ENCODE results near the gene IL17RC.
"Not testable (repeated sequence)": the region's sequence is repeated elsewhere in the genome, so short reads cannot be mapped to it uniquely, and the experiment has no call there.

Gene IL17RC

DNA sequence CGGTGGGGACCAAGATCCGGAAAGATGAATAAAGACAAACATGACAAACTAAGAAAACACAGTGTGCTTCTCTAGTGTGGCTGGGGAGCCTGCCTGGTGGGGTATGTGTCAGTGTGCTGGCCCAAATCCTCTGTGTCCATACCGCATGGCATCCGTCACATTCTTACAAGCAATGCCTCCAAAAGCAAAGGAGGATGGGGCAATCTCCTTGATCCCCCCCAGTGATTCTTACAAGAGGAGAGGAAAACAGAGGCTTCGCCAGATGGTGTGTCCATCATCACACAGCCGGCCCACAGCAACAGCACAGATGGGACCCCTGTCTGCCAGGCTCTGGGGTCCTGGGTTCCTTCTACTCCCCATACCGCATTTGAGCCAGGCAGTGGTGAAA lies 558 bp upstream of the IL17RC start:
- DNase-seq, result peak; percentile 40

DNA sequence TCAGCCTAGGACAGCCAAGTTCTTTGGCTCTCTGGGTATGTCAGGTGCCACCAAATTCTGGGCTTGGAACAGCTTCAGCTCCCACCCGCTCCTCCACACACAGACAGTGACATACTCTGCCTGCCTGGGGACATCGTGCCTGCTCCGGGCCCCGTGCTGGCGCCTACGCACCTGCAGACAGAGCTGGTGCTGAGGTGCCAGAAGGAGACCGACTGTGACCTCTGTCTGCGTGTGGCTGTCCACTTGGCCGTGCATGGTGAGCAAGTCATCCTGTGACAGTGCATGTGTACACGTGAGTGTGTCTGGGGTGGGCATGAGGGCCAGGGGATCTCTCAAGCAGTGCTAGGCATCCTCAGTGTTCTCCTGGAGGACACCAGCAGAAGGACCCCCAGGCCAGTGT lies 922 bp downstream of the IL17RC start:
- no peak for DNase-seq

DNA sequence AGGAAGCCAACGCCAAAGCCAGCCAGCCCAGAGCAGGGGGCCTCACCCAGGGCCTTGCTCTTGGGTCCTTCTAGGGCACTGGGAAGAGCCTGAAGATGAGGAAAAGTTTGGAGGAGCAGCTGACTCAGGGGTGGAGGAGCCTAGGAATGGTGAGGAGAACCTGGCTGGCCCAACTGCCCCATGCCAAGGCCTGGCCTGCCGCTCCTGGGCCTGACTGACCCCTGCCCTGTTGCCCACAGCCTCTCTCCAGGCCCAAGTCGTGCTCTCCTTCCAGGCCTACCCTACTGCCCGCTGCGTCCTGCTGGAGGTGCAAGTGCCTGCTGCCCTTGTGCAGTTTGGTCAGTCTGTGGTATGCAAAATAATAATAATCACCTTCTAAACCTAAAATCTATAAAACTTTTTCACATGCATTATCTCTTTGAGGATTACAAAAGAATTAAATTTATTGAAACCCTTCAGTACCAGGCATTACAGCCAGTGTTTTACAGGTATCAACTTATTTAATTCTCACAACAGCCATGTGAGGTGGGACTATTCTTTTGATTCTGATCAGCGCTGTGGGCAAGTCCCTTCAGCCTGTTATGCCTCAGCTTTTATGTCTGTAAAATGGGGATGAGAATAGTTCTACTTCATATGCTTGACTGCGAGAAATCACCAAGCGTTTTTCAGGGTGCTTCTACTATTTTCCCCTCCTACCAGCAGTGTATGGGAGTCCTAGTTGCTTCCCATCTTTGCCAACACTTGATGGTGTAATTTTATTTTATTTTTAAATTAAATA lies 1.6 kb downstream of the IL17RC start:
- no peak for DNase-seq

DNA sequence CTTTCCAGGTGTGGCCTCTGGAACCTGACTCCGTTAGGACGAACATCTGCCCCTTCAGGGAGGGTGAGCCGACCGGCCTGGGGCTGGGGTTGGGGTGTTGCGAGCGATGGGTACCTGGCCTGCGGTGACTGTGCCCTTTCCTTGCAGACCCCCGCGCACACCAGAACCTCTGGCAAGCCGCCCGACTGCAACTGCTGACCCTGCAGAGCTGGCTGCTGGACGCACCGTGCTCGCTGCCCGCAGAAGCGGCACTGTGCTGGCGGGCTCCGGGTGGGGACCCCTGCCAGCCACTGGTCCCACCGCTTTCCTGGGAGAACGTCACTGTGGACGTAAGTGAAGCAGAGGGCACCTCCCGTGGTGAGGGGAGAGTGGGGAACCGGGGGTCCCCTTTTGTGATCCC lies 11.3 kb downstream of the IL17RC start:
- no peak for DNase-seq

DNA sequence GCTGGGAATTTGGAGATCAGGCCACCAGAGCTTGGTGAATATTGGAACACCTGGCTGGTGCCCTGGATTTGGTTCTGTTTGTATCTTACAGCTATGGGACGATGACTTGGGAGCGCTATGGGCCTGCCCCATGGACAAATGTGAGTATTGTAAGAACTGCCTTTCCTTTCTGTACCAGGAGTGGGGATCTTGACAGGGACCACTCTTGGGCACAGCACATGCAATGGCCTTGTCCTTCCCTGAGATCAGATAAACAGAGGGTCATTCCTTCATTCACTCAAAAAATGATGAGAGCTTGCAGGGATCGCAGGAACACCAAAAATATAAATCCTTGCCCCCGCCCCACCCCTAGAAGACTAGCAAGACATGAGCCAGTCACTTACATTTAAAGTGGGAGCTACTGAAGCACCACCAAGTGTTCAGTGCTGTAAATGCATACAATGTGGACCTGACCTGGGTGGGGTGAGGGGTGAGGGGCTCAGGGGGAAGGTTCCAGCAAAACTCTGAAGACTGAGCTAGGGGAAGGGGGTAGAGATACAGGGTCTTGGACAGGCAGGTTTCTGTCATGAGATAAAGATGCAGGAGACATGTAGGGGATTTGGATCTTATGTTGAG lies 14.0 kb downstream of the IL17RC start:
- no peak for DNase-seq

DNA sequence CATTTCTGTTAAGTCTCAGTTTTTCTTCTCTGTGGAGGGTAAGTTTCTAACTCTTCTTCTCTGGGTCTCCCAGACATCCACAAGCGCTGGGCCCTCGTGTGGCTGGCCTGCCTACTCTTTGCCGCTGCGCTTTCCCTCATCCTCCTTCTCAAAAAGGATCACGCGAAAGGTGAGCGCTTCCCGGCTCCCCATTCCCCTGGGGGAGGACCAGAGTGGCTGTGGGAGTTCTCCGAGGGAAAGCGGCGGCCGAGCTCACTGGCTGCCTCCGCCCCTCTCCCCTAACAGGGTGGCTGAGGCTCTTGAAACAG lies 15.6 kb downstream of the IL17RC start:
- DNase-seq, result no peak

DNA sequence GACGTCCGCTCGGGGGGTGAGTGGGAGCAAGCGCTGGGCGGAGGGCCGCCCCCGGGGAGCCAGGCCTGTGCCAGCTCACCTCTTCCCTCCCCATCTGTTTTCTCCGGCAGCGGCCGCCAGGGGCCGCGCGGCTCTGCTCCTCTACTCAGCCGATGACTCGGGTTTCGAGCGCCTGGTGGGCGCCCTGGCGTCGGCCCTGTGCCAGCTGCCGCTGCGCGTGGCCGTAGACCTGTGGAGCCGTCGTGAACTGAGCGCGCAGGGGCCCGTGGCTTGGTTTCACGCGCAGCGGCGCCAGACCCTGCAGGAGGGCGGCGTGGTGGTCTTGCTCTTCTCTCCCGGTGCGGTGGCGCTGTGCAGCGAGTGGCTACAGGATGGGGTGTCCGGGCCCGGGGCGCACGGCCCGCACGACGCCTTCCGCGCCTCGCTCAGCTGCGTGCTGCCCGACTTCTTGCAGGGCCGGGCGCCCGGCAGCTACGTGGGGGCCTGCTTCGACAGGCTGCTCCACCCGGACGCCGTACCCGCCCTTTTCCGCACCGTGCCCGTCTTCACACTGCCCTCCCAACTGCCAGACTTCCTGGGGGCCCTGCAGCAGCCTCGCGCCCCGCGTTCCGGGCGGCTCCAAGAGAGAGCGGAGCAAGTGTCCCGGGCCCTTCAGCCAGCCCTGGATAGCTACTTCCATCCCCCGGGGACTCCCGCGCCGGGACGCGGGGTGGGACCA lies 16.1 kb downstream of the IL17RC start:
- peak; percentile 71 for DNase-seq

DNA sequence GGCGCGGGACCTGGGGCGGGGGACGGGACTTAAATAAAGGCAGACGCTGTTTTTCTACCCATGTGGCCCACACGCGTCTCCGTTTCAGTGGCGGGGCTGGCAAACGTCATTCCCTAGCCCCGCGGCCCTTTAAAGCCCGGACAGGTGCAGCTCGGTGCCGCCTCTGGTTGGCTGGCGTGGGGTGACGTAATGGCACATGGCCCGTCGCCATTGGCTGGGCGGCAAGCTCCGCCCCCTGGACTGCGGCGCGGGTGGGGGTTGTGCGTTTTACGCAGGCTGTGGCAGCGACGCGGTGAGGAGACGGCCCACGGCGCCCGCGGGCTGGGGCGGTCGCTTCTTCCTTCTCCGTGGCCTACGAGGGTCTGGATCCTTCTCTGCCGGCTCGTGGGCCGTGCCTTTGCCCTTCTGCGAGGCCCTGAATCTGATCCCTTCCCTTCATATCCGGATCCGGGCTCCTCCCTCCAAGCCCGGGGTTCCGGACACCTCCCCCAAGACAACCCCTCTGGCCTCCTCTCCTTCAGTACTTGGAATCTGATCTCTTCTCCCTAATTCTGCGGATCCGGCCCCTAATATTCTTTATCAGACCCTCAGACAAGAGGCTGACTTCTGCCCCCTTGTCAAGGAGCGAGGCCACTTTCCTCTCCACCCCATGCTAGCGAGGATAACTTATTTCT lies 16.8 kb downstream of the IL17RC start, which contains the start of gene CRELD1:
CRELD1 (plus strand) TSS at position 274 of the 674 bp plus-strand sequence. CDS start 605 bp downstream, outside the sequence.
- DNase-seq, result peak; percentile 84

DNA sequence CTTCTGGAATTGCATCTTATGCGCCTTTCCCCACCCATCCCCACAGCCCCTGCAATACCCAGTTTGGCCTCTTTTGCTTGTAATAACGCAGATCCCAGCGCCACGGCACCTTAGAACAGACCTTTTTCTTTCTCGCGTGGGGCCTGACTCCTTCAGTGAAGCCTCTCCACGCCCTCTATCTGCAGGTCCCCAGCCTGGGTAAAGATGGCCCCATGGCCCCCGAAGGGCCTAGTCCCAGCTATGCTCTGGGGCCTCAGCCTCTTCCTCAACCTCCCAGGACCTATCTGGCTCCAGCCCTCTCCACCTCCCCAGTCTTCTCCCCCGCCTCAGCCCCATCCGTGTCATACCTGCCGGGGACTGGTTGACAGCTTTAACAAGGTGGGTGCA lies 17.3 kb downstream of the IL17RC start:
- no peak for DNase-seq

DNA sequence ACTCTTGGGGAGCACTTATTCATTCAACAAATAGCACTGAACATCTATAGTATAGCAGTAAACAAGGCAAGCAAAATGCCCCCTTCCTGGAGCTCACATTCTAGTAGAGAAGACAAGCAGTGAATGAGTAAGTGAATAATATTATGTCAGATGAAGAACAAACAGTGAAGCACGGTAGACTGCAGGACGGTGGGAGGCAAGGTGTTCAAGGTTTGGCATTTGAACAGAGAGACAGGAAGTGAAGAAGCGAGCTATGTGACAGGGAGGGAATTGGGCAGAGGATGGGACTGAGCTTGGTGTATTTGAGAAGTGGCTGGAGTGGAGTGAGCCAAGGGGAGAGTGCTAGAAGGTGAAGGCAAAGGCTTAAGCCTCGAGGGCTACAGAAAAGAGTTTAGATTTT lies 18.1 kb downstream of the IL17RC start:
- DNase-seq, result no peak

DNA sequence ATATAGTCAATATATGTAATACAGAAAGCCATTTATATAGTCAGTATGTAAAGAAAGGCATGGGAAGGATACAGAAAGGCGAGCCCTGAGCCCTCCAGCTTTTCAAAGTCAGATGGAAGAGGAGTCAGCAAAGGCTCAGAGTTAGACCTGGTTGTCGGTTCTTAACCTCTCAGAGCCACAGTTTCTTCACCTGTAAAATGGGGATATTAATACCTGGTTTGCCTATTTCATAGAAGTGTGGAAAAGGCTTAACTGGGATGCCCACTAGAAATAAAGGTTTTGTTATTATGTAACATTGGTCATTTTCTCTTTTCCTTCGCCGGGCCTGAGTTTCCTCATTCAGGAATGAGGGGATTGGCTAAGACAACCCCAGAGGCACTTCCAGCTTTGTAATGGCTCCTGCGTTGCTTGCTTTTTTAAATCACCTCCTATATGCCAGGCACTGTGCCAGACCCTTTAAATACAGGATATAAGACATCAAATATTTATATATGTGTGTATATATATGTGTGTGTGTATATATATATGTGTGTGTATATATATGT lies 19.1 kb downstream of the IL17RC start:
- DNase-seq, result no peak

DNA sequence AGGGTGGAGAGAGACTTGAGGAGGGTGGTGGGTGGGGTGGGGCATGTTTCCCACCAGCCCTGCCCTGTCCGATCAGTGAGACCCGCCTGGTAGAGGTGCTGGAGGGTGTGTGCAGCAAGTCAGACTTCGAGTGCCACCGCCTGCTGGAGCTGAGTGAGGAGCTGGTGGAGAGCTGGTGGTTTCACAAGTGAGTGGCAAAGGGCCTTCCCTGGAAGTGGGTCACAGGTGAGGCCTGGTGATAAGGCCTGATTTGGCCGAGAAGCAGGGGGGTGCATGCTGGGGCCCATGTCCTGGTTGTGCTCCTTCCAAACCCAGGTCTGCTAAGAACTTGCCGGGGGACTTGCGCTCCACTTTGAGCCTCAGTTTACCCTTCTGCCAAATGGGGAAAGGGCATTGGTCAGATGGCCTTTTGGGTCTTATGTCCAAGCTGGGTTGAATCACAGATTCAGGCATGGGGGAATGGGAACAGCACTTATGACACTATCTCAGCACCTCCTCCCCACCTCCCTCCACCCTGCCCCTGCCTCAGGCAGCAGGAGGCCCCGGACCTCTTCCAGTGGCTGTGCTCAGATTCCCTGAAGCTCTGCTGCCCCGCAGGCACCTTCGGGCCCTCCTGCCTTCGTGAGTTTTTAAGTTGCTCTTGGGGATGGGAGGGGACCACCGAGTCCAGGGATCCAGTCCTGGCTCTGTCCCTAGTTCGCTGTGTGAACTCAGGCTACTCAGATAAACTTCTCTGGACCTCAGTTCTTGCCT lies 20.8 kb downstream of the IL17RC start:
- DNase-seq, result no peak

DNA sequence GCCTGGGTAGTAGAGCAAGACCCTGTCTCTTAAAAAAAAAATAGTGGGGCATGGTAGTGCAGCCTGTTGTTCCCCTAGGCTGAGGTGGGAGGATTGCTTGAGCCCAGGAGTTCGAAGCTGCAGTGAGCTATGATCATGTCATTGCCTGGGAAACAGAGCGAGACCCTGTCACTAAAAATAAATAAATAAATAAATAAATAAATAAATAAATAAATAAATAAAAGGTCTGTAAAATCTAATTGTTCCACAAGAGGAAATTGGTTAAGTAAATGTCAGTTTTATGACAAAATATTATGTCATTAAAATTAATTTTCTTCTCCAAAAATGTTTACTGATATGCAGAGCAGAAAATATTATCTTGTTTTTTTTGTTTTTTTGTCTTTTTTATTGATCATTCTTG lies 22.1 kb downstream of the IL17RC start:
- DNase-seq, result no peak

DNA sequence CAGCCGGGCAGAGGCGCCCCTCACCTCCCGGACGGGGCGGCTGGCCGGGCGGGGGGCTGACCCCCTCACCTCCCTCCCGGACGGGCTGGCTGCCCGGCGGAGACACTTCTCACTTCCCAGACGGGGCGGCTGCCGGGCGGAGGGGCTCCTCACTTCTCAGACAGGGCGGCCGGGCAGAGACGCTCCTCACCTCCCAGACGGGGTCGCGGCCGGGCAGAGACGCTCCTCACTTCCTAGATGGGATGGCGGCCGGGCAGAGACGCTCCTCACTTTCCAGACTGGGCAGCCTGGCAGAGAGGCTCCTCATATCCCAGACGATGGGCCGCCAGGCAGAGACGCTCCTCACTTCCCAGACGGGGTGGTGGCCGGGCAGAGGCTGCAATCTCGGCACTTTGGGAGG lies 23.0 kb downstream of the IL17RC start:
- DNase-seq, result not testable (repeated sequence)

DNA sequence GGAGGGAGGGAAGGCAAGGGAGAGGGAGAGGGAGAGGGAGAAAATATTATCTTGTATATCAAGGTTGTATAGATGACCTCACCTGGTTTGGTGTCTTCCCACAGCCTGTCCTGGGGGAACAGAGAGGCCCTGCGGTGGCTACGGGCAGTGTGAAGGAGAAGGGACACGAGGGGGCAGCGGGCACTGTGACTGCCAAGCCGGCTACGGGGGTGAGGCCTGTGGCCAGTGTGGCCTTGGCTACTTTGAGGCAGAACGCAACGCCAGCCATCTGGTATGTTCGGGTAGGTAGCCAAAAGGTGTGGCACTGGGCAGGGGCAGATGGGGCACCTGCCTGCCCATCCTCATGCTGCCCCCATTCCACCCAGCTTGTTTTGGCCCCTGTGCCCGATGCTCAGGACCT lies 23.8 kb downstream of the IL17RC start:
- DNase-seq, result no peak

DNA sequence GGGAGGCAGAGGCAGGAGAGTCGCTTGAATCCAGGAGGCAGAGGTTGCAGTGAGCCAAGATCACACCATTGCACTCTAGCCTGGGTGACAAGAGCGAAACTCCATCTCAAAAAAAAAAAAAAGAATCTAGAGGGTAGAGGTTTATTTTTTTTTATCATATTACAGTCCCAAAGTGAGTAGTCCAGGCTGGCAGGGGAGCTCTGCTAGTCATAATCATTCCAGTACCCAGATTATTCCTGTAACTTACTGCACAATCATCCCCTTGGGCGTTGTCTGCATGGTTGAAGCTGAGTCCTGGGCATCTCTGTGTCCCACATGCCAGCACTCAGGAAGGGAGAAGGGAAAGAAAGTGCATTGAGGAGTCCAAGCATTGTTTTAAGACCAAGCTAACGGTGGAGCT lies 25.3 kb downstream of the IL17RC start:
- DNase-seq, result no peak

DNA sequence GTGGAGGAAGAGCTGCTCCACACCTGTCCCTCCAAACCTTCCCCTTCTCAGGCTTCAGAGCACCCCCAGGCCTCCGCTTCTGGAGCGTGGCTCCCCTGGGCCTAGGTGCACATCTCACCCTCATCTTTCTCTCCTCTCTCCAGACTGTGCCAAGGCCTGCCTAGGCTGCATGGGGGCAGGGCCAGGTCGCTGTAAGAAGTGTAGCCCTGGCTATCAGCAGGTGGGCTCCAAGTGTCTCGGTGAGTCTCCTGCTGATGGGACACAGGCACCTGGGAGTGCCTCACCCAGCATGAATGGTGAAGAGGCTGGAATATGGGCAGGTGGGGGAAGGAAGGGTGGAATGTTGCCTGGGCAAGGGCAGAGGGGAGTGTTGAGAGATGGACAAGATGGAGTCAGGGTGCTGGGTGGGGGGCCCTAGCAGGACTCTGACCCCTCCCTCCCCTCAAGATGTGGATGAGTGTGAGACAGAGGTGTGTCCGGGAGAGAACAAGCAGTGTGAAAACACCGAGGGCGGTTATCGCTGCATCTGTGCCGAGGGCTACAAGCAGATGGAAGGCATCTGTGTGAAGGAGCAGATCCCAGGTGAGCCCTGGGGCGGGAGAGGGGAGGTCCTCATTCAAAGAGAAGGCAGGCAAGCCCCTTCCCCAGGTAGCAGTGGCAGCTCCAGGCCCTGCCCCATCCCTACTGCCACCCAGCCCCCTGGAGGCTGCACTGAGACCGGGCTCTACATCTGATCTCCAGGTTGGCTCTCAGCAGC lies 26.2 kb downstream of the IL17RC start:
- DNase-seq, result no peak

DNA sequence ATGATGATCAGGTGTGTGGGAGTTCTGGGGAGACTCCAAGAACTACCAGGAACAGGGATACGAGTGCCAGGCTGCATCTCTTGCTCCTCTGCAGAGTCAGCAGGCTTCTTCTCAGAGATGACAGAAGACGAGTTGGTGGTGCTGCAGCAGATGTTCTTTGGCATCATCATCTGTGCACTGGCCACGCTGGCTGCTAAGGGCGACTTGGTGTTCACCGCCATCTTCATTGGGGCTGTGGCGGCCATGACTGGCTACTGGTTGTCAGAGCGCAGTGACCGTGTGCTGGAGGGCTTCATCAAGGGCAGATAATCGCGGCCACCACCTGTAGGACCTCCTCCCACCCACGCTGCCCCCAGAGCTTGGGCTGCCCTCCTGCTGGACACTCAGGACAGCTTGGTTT lies 27.4 kb downstream of the IL17RC start:
- DNase-seq, result no peak

DNA sequence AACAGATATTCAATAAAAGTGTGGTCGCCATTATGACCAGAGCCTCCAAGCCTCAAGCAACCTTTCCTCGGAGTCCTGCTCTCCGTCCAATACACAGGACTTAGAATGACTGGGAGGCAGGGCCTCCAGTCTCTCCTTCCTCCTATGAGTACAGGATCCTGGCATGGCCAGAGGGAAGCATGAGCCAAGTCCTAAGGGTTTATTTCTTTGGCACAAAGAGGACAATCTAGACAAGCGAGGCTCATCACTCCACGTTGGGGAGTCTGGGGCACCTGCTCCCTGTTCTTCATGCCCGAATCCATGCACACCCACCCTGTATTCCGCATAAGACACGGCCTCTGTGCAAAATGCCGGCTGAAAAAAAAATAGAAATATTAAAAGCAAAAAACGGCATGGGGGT lies 28.5 kb downstream of the IL17RC start:
- DNase-seq, result no peak

DNA sequence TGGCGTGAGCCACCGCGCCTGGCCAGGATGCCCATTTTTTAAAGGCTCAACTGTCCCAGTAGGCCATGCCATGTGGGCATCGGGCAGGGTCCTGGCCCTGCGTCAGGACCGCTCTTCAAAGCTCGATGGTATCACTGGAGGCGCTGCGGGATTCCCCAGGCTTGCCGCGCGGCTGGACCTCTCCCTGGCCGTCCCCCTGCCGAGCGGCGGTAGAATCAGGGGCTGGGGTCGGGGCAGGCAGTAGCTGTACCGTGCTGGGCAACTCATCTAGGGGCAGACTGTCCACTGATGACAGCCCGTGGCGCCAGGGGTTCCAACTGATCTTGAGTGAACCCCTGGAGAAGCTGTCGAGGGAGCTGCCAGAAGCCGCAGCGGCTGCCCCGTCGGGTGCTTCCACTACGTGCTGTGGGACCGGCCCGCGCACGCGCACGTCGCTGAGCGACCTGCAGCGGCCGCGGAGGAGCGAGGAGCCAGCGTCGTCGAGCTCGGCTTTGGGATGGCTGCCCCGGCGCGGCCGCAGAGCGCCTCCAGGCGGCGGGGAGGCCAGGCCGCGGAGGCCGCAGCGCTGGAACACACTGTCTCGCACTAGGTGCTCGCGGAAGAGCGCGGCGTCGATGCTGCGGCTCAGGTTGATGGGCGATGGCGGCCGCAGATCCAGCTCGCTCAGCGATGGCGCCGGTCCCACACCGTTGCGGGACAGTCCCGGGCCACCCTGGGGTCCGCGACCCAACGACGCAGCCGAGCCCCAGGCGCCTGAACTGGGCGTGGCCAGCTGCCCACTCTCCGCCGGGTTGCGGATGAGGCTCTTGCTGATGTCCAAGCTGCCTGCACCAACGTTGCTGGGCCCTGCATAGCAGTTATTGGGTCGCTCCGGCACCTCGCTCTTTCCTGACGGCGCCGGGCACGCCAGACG lies 29.5 kb downstream of the IL17RC start:
- peak; percentile 87 for DNase-seq

All from fibroblast of upper back skin (primary cell).